H9 (cell line): ENCODE measurements around the gene ENDOV. TPM values are rescaled to one million over a fixed set of nuclear protein-coding genes. Genes with fewer than 3 reads are reported as not detected.

Experiments used
- DNase-seq: peaks from one replicate; pipeline ENCODE4 v3.0.0-alpha.2; 2017
- H2AFZ ChIP-seq: one replicate; pipeline ENCODE4 v1.6.1; 2013; ENCODE audit warnings: mild to moderate bottlenecking, low read length, control low read depth, moderate library complexity
- H2AK5ac ChIP-seq: 2 replicates; pipeline ENCODE4 v1.6.1; 2013; ENCODE audit warnings: low read length, control low read depth, mixed read lengths; ENCODE audit not compliant: insufficient read length
- H2BK120ac ChIP-seq: one replicate; pipeline ENCODE4 v1.6.1; 2013; ENCODE audit warnings: low read depth, mild to moderate bottlenecking, low read length, control low read depth, inconsistent platforms; ENCODE audit not compliant: poor library complexity, severe bottlenecking
- H2BK12ac ChIP-seq: 2 replicates; pipeline ENCODE4 v1.6.1; 2013; ENCODE audit warnings: low read length, control low read depth, mixed read lengths, low read depth; ENCODE audit not compliant: insufficient read length
- H2BK15ac ChIP-seq: 2 replicates; pipeline ENCODE4 v1.6.1; 2013; ENCODE audit warnings: low read depth, low read length, control low read depth
- H2BK20ac ChIP-seq: one replicate; pipeline ENCODE4 v1.6.1; 2013; ENCODE audit warnings: low read depth, mild to moderate bottlenecking, low read length, control low read depth, inconsistent platforms; ENCODE audit not compliant: poor library complexity, severe bottlenecking
- H2BK5ac ChIP-seq: 2 replicates; pipeline ENCODE4 v1.6.1; 2013; ENCODE audit warnings: low read length, control low read depth, mixed read lengths; ENCODE audit not compliant: insufficient read length
- H3K14ac ChIP-seq: 2 replicates; pipeline ENCODE4 v1.6.1; 2013; ENCODE audit warnings: low read length, control low read depth; ENCODE audit not compliant: insufficient read depth
- H3K18ac ChIP-seq: 2 replicates; pipeline ENCODE4 v1.6.1; 2013; ENCODE audit warnings: low read depth, mild to moderate bottlenecking, mixed read lengths, low read length, control low read depth; ENCODE audit not compliant: insufficient read length
- H3K23ac ChIP-seq: 2 replicates; pipeline ENCODE4 v1.6.1; 2013; ENCODE audit warnings: low read length, control low read depth, mixed read lengths, low read depth; ENCODE audit not compliant: insufficient read length
- H3K23me2 ChIP-seq: 2 replicates; pipeline ENCODE4 v1.6.1; 2013; ENCODE audit warnings: low read depth, mild to moderate bottlenecking, mixed read lengths, low read length, control low read depth; ENCODE audit not compliant: insufficient read length, poor library complexity, severe bottlenecking
- H3K27ac ChIP-seq: 2 replicates; pipeline ENCODE4 v1.5.1; 2013; ENCODE audit warnings: low read length, control low read depth, mixed read lengths, low read depth; ENCODE audit not compliant: insufficient read length
- H3K27me3 ChIP-seq: 2 replicates; pipeline ENCODE4 v1.6.1; 2013; ENCODE audit warnings: low read length, control low read depth, inconsistent platforms; ENCODE audit not compliant: insufficient read depth
- H3K4ac ChIP-seq: 2 replicates; pipeline ENCODE4 v1.6.1; 2013; ENCODE audit warnings: low read depth, mild to moderate bottlenecking, control low read depth, inconsistent platforms, low read length, moderate library complexity
- H3K4me1 ChIP-seq: 2 replicates; pipeline ENCODE4 v1.6.1; 2013; ENCODE audit warnings: low read length, control low read depth, inconsistent platforms; ENCODE audit not compliant: insufficient read depth
- H3K4me2 ChIP-seq: 2 replicates; pipeline ENCODE4 v1.6.1; 2013; ENCODE audit warnings: low read length, control low read depth, mixed read lengths; ENCODE audit not compliant: insufficient read length, insufficient read depth
- H3K56ac ChIP-seq: 2 replicates; pipeline ENCODE4 v1.6.1; 2013; ENCODE audit warnings: low read depth, mild to moderate bottlenecking, mixed read lengths, low read length, control low read depth; ENCODE audit not compliant: insufficient read length
- H3K79me1 ChIP-seq: 2 replicates; pipeline ENCODE4 v1.6.1; 2013; ENCODE audit warnings: low read depth, mild to moderate bottlenecking, moderate library complexity, low read length, control low read depth, inconsistent platforms; ENCODE audit not compliant: insufficient read depth, poor library complexity, severe bottlenecking
- H3K79me2 ChIP-seq: 2 replicates; pipeline ENCODE4 v1.6.1; 2013; ENCODE audit warnings: low read length, control low read depth, inconsistent platforms; ENCODE audit not compliant: insufficient read depth
- H3K9ac ChIP-seq: 2 replicates; pipeline ENCODE4 v1.6.1; 2013; ENCODE audit warnings: low read length, control low read depth, mixed read lengths; ENCODE audit not compliant: insufficient read length; ENCODE audit errors: extremely low read depth
- H3K9me3 ChIP-seq: one replicate; pipeline ENCODE4 v1.6.1; 2013; ENCODE audit warnings: low read depth, low read length, inconsistent platforms; ENCODE audit not compliant: control insufficient read depth
- H3T11ph ChIP-seq: one replicate; pipeline ENCODE4 v1.6.1; 2013; ENCODE audit warnings: mild to moderate bottlenecking, low read length, control low read depth, inconsistent platforms
- H4K20me1 ChIP-seq: one replicate; pipeline ENCODE4 v1.6.1; 2013; ENCODE audit not compliant: control insufficient read depth, insufficient read length, insufficient read depth
- H4K5ac ChIP-seq: 2 replicates; pipeline ENCODE4 v1.6.1; 2013; ENCODE audit warnings: low read depth, mild to moderate bottlenecking, mixed read lengths, low read length, control low read depth; ENCODE audit not compliant: insufficient read length
- H4K8ac ChIP-seq: replicated peaks from 2 replicates; pipeline ENCODE4 v1.6.1; 2013; ENCODE audit warnings: low read length, control low read depth, mixed read lengths, low read depth; ENCODE audit not compliant: insufficient read length
- H4K91ac ChIP-seq: 2 replicates; pipeline ENCODE4 v1.6.1; 2013; ENCODE audit warnings: low read depth, mild to moderate bottlenecking, moderate library complexity, mixed read lengths, low read length, control low read depth; ENCODE audit not compliant: insufficient read length
- H3K27ac Mint-ChIP-seq, 3 experiments: 2 replicates in 2 of 3; 3 replicates in 1 of 3; pipeline ENCODE4 v1.8.0; 2020 to 2021; ENCODE audit warnings: mixed read lengths in 3 of 3, mild to moderate bottlenecking in 1 of 3, moderate library complexity in 1 of 3
- H3K27me3 Mint-ChIP-seq: 2 replicates; pipeline ENCODE4 v1.8.0; 2021; ENCODE audit warnings: low read depth, mild to moderate bottlenecking, moderate library complexity, mixed read lengths
- H3K36me3 Mint-ChIP-seq, 3 experiments: 2 replicates in 2 of 3; 3 replicates in 1 of 3; pipeline ENCODE4 v1.8.0; 2020 to 2021; ENCODE audit warnings: low read depth in 3 of 3, mixed read lengths in 3 of 3; ENCODE audit not compliant: insufficient read depth in 1 of 3
- H3K4me1 Mint-ChIP-seq, 2 experiments: 2 replicates each; pipeline ENCODE4 v1.8.0; 2020; ENCODE audit warnings: mixed read lengths in 2 of 2
- H3K4me3 Mint-ChIP-seq, 2 experiments: 2 replicates in 1 of 2; 3 replicates in 1 of 2; pipeline ENCODE4 v1.8.0; 2020 to 2021; ENCODE audit warnings: mild to moderate bottlenecking in 2 of 2, mixed read lengths in 2 of 2, moderate library complexity in 1 of 2
- H3K9me3 Mint-ChIP-seq, 2 experiments: 2 replicates in 1 of 2; 3 replicates in 1 of 2; pipeline ENCODE4 v1.8.0; 2020; ENCODE audit warnings: mild to moderate bottlenecking in 2 of 2, mixed read lengths in 2 of 2, moderate library complexity in 1 of 2
- CTCF ChIP-seq: fragments of 200-600 bp; sonication (generic); conservative IDR thresholded peaks from 3 replicates; pipeline ENCODE4 v1.8.0; 2021; ENCODE audit warnings: antibody characterized with exemption, mild to moderate bottlenecking
- WGBS: extraction: QIAGEN DNeasy Blood & Tissue Kit; methylation state at CpG from one replicate; pipeline ENCODE4 v1.1.7; 2013; ENCODE audit warnings: missing lambda C conversion rate, low lambda C conversion rate, mixed read lengths; ENCODE audit not compliant: insufficient read length; ENCODE audit errors: extremely low coverage; 5-methylcytosine and 5-hydroxymethylcytosine counted together
- total RNA-seq: library from RNA; stranded (reverse); gene quantifications from 2 replicates; pipeline ENCODE4 v1.2.1, GENCODE V29; 2021

ENDOV gene
- total RNA-seq, 1 experiment from 2014 or later = 17.1 TPM

- H3K9me3 Mint-ChIP-seq = no peaks in the 10 kb centered on the region
- Histone ChIP-seq H2BK12ac (no peak overlapping the region), H4K5ac (no peak overlapping the region), H4K91ac (no peak overlapping the region), H2BK120ac (no peak overlapping the region), H3K79me1 (no peaks in the 10 kb centered on the region), H3K9ac (no peak overlapping the region), H4K20me1 (no peaks in the 10 kb centered on the region), H2AK5ac (no peak overlapping the region), H3K27me3 (no peaks in the 10 kb centered on the region), H3K27ac (no peak overlapping the region), H3T11ph (no peak overlapping the region), H3K23me2 (no peaks in the 10 kb centered on the region), H3K23ac (no peak overlapping the region), H3K4ac (no peak overlapping the region), H3K79me2 (no peaks in the 10 kb centered on the region), H3K56ac (no peak overlapping the region), H2BK5ac (no peak overlapping the region), H3K4me2 (no peak overlapping the region), H2BK20ac (no peak overlapping the region), H3K14ac (no peak overlapping the region), H2AFZ (no peak overlapping the region), H3K18ac (no peak overlapping the region), H3K4me1 (no peaks in the 10 kb centered on the region), H3K9me3 (no peaks in the 10 kb centered on the region), H2BK15ac (no peak overlapping the region), H4K8ac (no peak overlapping the region)
- no peak for DNase-seq
- peaks cover 0 to 4% of the 10 kb centered on the region in 2 experiments; a peak in 1 of 4 replicates for H3K4me1 Mint-ChIP-seq
- peaks cover 11 to 66% (median 62%) of the 10 kb centered on the region in 3 experiments; a peak in 6 of 7 replicates for H3K36me3 Mint-ChIP-seq
- H3K4me3 Mint-ChIP-seq = no peak overlapping the region
- no peaks in the 10 kb centered on the region for H3K27me3 Mint-ChIP-seq
- no CpG with 5 or more reads among the region's 10 CpGs for WGBS
- no peak for TF ChIP-seq CTCF
- H3K27ac Mint-ChIP-seq = 0 out of 7 replicates have a peak overlapping the region, but pooled peaks of 1 of the 3 experiments have one; percentile 34
These were observed 26.4 kb upstream of the ENDOV start for GRCh38 chr17:80388601-80389000.
